EL (cell line): ENCODE results near the gene GBP5.
"Not testable (repeated sequence)": the region's sequence is repeated elsewhere in the genome, so short reads cannot be mapped to it uniquely, and the experiment has no call there.

Source experiments
- DNase-seq: peaks from one replicate; pipeline ENCODE4 v3.0.0-alpha.2; 2016

GBP5 gene

DNA sequence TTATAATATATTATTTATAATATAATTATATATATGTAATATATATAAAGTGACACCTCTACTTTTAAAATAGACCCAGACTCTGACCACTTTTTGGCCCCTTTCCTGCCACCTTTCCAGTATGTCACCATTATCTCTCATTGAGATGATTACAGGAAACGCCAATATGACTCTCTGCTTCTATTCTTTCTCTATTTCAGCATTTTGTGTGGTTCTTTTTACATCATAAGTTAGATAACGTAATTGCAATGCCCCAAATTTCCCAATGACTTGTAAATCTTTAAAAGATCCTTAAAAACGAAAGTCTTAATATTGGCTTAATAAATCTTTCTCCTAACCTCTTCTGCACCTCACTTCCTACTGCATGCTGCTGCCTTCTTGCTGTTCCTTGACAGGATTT, 8.1 kb upstream of the GBP5 start:
- no peak for DNase-seq

GRCh38 chr1:89279011-89279466, 6.4 kb upstream of the GBP5 start:
- no peak for DNase-seq

- no peak for DNase-seq
These were observed 5.1 kb upstream of the GBP5 start for GRCh38 chr1:89277725-89278124.

DNA sequence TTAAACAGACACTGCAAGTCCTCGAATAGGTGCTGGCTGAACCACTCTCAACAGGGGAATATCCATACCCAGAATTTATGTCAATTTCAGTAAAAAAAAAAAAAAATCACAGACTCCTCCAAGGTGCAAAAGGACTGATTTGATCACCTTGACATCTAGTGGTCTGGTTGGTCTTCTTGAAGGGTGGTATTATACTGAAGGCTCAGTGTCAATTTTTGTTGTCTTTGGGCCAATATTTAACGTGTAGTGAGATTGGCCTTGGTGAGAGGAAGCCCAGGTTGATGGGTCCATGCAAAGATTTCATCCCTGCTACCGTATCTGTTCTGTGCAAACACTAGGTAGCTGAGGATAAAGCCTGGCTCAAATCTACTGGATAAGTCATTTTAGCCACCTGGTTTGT, 4.0 kb upstream of the GBP5 start:
- DNase-seq: no peak

- peak; percentile 20 for DNase-seq
These were observed 1.8 kb upstream of the GBP5 start for GRCh38 chr1:89274411-89274857.

DNA sequence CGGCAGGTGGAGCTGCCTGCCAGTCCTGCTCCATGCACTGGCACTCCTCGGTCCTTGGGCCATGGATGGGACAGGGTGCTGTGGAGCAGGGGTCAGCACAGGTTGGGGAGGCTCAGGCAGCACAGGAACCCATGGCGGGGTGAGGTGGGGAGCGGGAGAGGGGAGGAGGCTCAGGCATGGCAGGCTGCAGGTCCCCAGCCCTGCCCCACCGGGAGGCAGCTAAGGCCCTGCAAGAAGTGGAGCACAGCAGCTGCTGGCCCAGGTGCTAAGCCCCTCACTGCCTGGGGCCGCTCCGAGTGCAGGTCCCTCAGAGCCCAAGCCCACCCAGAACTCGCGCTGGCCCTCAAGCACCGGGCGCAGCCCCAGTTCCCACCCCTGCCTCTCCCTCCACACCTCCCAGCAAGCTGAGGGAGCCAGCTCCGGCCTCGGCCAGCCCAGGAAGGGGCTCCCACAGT, 691 bp upstream of the GBP5 start:
- no peak for DNase-seq

DNA sequence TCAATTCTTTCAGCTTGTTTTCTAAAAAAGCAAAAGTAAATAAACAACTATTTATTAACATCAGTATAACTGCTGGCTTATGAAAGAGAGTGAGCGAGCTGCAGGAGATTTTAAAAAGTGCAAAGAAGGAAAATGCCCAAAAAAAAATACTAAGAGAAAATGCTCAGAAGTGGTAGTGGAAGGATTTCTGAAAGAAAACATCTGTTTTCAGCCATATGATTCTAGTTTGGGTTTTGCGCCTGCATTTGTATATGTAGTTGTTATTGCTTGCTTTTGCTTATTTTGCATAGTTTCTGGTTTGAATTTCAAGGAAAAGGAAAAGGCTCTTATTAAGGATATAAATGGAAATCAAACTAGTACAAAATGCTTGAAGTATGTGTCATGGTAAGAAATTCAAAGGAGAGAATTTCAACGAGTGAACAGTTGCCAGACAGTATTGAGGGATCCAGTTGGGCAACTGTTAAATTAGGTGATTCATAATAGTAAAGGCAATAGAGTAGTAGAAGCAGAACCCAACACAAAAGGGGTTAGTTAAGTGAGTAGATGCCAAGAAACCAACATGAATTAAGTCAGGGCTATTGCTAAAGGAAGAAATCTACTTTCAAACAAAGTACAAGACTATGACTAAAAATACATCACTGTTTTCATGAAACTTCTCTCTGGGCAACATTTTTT, 1.2 kb downstream of the GBP5 start:
- DNase-seq: peak; percentile 28

GRCh38 chr1:89270423-89270822, 2.2 kb downstream of the GBP5 start:
- DNase-seq: no peak

DNA sequence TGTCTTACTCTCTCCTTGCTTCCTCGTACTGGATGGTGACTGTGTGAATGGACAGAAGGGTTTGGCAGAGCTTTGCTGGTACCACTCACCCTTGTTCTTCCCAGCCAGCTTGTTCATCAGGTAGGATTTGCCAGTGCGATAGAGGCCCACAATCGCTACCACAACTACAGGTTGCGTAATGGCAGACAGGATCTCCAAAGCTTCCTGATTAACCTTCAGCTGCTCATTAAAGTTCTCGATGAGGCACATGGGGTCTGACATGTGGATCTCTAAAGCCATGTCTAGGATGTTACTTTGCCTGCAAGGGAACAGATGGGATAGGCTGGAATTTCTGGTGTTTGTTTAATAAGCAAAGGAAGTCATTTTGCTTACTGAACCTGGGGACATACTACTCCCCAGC, 3.4 kb downstream of the GBP5 start:
- no peak for DNase-seq

DNA sequence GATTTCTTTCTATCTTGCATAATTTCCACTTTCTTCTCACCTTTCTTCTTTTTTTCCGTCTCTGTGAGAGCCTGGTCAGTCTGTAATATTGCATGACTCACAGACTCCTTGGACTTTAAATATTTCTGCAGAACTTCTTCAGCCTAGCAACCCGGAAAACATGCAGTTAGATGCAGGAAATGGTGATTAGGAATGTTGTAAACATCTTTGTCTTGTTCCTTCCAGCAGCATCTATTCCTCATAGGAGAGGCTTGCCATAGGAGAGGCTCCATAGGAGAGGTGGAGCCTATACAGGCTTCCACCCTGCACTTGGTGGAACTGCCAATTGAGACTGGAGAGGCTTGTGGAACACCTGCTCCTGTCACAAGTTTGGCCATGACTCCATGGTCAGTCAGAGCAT, 10.0 kb downstream of the GBP5 start:
- peak; percentile 54 for DNase-seq

GRCh38 chr1:89261926-89262515, 10.6 kb downstream of the GBP5 start:
- DNase-seq: no peak

DNA sequence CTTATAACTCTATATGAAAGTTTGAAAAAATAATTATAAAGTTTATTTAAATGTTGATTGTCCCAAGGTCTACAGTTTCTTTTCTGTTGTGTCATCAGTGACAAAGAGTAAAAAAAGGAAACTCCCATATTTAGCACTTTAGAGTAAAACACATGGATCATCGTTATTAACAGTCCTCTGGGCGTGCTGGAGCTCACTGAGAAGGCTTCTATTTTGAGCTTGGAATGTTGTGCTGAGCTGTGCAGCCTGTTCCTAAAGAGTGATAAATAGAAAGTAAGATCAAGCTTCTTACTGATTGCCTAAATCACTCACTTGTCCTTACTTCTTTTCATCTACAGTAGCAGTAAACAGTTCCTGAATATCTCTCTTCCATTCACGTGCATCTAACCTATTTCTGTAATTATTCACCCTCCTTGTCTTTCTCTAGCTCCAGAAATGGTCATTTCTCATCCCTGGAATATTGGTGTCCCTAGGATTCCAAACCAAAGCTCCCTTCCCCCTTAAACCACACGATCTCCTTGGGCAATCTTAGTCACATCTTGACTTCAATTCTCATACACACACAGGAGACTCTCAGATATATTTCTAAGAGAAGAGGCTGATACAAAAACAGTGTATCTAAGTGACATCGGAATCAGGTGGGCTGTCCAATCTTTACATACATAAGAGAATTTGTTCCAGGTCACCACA, 11.9 kb downstream of the GBP5 start:
- DNase-seq: peak; percentile 20

- DNase-seq: no peak
These were observed 12.6 kb downstream of the GBP5 start for GRCh38 chr1:89260042-89260441.

DNA sequence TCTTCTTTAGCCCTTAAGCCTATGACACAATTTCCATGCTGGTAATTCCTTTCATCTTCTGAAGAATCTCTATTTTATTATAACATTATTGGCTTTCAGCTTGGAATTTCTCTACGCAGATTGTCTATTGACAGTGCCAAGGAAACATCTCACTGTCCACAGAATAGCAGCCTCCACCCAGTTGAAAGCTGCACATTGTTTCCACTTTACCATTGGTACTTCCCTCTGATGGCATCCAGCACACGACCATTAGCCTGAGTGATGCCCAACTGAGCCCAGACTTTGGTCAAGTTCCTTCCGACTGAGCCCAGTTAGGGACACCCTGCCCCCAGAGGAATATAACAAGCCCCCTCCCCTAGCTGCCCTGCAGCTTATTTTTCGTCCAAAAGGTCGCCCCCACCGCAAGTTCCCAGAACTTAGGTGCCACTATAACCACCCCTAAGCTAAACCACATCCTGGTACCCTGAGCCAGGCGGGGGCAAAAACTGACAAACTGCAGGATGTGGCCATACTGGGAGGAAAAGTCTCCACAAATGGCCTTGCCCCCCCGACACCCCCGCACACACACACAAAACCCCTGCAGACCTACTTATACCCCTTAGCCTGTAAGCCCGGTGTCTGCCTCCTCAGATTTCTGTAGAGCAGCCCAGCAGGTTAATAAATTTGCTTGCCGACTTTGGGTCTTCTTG, 13.2 kb downstream of the GBP5 start:
- no peak for DNase-seq

GRCh38 chr1:89257041-89257440, 15.6 kb downstream of the GBP5 start:
- no peak for DNase-seq

DNA sequence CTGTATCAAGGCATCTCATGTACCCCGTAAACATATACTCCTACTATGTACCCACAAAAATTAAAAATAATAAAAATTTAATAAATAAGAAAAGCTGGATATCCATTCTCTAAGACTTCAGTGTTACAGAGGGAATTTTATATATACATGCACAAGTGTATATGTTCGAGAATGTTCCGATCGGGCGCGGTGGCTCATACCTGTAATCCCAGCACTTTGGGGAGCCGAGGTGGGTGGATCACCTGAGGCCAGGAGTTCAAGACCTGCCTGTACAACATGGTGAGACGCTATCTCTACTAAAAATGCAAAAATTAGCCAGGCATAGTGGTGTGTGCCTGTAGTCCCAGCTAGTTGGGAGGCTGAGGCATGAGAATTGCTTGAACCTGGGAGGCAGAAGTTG, 17.1 kb downstream of the GBP5 start:
- DNase-seq: not testable (repeated sequence)

GRCh38 chr1:89254658-89255287, 17.9 kb downstream of the GBP5 start:
- no peak for DNase-seq

DNA sequence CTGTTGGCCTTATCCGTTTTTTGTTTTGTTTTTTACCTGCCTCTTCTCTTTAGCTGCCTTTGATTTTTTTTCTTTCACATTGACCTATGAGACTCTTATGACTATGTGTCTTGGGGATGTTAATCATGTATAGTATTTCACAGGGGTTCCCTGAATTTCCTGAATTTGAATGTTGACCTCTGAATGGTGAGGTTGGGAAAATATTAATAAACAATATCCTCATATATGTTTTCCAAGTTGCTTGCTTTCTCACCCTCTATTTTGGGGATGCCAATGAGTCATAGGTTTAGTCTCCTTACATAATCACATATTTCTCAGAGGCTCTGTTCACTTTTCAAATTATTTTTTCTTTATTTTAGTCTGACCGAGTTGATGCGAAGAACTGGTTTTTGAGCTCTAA, 29.6 kb downstream of the GBP5 start:
- no peak for DNase-seq
